ENCODE data around the gene AK5. TPM values are rescaled to one million over a fixed set of nuclear protein-coding genes. Genes with fewer than 3 reads are reported as not detected.

Gene AK5
- total and polyA plus RNA-seq, 2 donors, result 0.71 to 2.0 TPM

DNA sequence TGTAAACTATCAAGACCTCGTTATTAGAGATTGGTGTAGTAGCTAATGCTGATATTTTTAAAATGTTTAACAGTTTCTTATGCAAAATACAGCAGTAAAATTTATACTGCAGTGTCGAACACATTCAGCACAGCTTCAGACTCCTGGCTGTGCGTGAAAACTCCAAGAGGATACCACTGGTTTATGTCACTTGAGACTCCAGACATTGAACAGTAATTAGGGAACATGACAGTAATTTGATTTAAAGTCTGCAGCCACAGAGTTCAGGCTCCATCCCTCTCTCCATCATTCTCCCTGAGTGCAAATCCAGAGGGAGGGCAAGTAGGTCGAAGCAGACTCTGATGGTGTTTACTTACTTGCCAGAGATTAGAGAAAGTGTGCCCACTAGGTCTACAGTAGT lies 94.2 kb downstream of the AK5 start:
- H3K27ac ChIP-seq (ENCODE audit: low read depth in 1 of 2, low read length in 1 of 2), result no peak overlapping the region
- no peaks in the 10 kb centered on the region for H3K4me1 ChIP-seq (ENCODE audit: control insufficient read depth in 2 of 2, insufficient read depth in 2 of 2, low read length in 2 of 2)
- DNase-seq (ENCODE audit: low read depth in 6 of 9, low spot score in 9 of 9), result no peak
- WGBS, result 94% methylated on average over 4 of the region's 4 CpGs
- no peaks in the 10 kb centered on the region for H3K27me3 ChIP-seq (ENCODE audit: control insufficient read depth in 2 of 2, insufficient read depth in 1 of 2, low read length in 1 of 2)
- no peaks in the 10 kb centered on the region for H3K36me3 ChIP-seq (ENCODE audit: control insufficient read depth in 2 of 2, insufficient read depth in 2 of 2, low read length in 1 of 2)
- no peaks in the 10 kb centered on the region for H3K9me3 ChIP-seq (ENCODE audit: control insufficient read depth in 2 of 2, insufficient read depth in 1 of 2, low read length in 1 of 2)
- no peak overlapping the region for H3K4me3 ChIP-seq (ENCODE audit: low read length in 2 of 2)

DNA sequence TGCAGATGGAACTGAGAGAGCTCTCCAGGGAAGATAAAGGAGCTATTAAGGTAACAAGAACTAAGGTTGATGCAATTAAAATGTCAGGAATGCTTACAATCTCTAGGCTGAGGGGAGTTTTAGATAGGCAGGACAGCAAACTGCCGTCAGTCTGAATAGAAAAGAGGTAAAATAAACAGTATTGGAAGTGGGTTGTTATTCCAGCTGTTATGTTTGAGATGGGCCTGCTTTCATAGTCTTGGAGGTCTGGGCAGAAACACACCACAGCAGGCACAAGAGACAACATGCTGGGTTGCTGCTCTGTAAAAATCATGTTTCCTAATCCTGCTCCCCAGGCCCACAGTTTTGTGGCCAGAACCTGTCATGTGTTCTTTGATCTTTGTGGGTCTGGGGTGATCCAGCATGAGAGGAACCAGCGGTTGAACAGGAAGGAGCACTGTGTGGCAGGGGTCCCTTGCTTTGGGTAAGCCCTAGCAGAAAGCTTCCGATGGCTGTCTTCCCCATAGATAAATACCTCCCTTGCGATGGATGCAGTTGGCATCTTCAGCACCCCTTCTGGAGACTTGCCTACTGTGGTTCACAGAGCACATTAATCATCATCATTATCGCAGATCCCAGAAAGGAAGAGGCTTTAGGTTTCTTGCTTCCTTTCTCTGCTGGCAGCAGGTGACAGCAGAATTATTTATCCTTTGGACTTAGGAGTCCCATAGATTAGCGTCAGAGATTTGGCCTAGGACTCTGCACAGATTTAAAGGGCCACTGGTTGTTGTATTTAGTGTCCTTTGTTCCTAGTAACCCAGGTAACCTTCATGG lies 97.1 kb downstream of the AK5 start:
- H3K4me1 ChIP-seq (ENCODE audit: control insufficient read depth in 2 of 2, insufficient read depth in 2 of 2, low read length in 2 of 2), result no peaks in the 10 kb centered on the region
- H3K4me3 ChIP-seq (ENCODE audit: low read length in 2 of 2), result no peak overlapping the region
- H3K9me3 ChIP-seq (ENCODE audit: control insufficient read depth in 2 of 2, insufficient read depth in 1 of 2, low read length in 1 of 2), result no peaks in the 10 kb centered on the region
- no peaks in the 10 kb centered on the region for H3K27me3 ChIP-seq (ENCODE audit: control insufficient read depth in 2 of 2, insufficient read depth in 1 of 2, low read length in 1 of 2)
- DNase-seq (ENCODE audit: low read depth in 6 of 9, low spot score in 9 of 9), result no peak
- whole genome bisulfite sequencing, result 8% methylated on average over 6 of the region's 6 CpGs
- no peaks in the 10 kb centered on the region for H3K36me3 ChIP-seq (ENCODE audit: control insufficient read depth in 2 of 2, insufficient read depth in 2 of 2, low read length in 1 of 2)
- H3K27ac ChIP-seq (ENCODE audit: low read depth in 1 of 2, low read length in 1 of 2), result no peak overlapping the region

DNA sequence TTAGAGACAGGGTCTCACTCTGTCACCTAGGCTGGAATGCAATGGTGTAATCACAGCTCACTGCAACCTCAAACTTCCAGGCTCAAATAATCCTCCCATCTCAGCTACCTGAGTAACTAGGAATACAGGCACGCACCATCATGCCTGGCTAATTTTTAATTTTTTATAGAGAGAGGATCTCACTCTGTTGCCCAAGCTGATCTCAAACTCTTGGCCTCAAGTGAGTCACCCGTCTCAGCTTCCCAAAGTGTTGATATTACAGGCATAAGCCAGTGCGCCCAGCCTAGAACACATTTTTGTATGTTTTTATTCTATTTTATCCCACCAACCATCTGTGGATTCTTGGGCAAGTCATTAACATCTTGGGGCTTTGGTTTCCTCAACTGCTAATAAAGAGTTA lies 100.5 kb downstream of the AK5 start:
- Histone ChIP-seq H3K27me3 (ENCODE audit: control insufficient read depth in 2 of 2, insufficient read depth in 1 of 2, low read length in 1 of 2) (no peaks in the 10 kb centered on the region), H3K4me3 (ENCODE audit: low read length in 2 of 2) (no peak overlapping the region), H3K4me1 (ENCODE audit: control insufficient read depth in 2 of 2, insufficient read depth in 2 of 2, low read length in 2 of 2) (no peaks in the 10 kb centered on the region), H3K36me3 (ENCODE audit: control insufficient read depth in 2 of 2, insufficient read depth in 2 of 2, low read length in 1 of 2) (no peaks in the 10 kb centered on the region), H3K27ac (ENCODE audit: low read depth in 1 of 2, low read length in 1 of 2) (no peak overlapping the region), H3K9me3 (ENCODE audit: control insufficient read depth in 2 of 2, insufficient read depth in 1 of 2, low read length in 1 of 2) (no peaks in the 10 kb centered on the region)
- DNase-seq (ENCODE audit: low read depth in 6 of 9, low spot score in 9 of 9), result no peak
- 97% methylated on average over 3 of the region's 3 CpGs for WGBS

DNA sequence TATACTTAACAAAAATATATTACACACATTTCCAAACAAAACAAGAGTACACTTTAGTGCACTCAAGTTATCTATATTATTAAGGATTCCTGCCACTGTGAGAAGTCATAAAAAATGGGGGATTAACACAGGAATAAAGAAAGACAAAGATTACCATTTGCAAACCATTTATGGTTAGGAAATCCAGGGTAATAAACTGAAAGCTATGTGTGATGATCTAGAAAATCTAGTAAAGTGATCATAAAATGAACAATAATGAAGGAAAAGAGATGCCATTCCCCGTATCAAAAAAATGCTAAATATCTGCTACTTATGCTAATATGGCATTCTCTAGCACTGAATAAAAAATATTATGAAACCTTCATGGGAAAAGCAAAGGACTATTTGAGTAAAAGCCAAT lies 101.4 kb downstream of the AK5 start:
- H3K36me3 ChIP-seq (ENCODE audit: control insufficient read depth in 2 of 2, insufficient read depth in 2 of 2, low read length in 1 of 2), result no peaks in the 10 kb centered on the region
- no peak overlapping the region for H3K4me3 ChIP-seq (ENCODE audit: low read length in 2 of 2)
- no peaks in the 10 kb centered on the region for H3K27me3 ChIP-seq (ENCODE audit: control insufficient read depth in 2 of 2, insufficient read depth in 1 of 2, low read length in 1 of 2)
- H3K4me1 ChIP-seq (ENCODE audit: control insufficient read depth in 2 of 2, insufficient read depth in 2 of 2, low read length in 2 of 2), result no peaks in the 10 kb centered on the region
- WGBS, result 94% methylated on average over 1 of the region's 1 CpG
- H3K9me3 ChIP-seq (ENCODE audit: control insufficient read depth in 2 of 2, insufficient read depth in 1 of 2, low read length in 1 of 2), result no peaks in the 10 kb centered on the region
- no peak overlapping the region for H3K27ac ChIP-seq (ENCODE audit: low read depth in 1 of 2, low read length in 1 of 2)
- DNase-seq (ENCODE audit: low read depth in 6 of 9, low spot score in 9 of 9), result no peak

DNA sequence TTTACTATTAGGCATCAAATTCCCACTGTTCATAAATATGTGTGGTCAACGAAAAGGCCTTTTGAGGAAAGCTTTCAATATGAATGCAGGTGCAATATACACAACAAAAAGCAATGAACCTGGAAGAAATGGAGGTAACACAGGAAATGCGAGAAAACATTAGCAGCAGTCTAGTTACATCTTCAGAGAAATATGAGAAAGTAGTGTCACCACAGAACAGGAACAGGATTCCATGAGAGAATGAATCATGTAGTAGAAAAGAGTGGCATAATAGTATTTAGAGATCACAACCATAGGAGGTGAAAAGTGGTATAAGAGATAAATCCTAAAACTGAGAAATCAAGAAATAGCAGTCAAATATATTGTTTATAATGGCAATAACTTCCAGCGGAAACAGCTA lies 103.7 kb downstream of the AK5 start:
- 94% methylated on average over 3 of the region's 3 CpGs for WGBS
- Histone ChIP-seq H3K9me3 (ENCODE audit: control insufficient read depth in 2 of 2, insufficient read depth in 1 of 2, low read length in 1 of 2) (no peaks in the 10 kb centered on the region), H3K27me3 (ENCODE audit: control insufficient read depth in 2 of 2, insufficient read depth in 1 of 2, low read length in 1 of 2) (no peaks in the 10 kb centered on the region), H3K27ac (ENCODE audit: low read depth in 1 of 2, low read length in 1 of 2) (no peak overlapping the region), H3K4me3 (ENCODE audit: low read length in 2 of 2) (no peak overlapping the region), H3K36me3 (ENCODE audit: control insufficient read depth in 2 of 2, insufficient read depth in 2 of 2, low read length in 1 of 2) (no peaks in the 10 kb centered on the region), H3K4me1 (ENCODE audit: control insufficient read depth in 2 of 2, insufficient read depth in 2 of 2, low read length in 2 of 2) (no peaks in the 10 kb centered on the region)
- no peak for DNase-seq (ENCODE audit: low read depth in 6 of 9, low spot score in 9 of 9)

DNA sequence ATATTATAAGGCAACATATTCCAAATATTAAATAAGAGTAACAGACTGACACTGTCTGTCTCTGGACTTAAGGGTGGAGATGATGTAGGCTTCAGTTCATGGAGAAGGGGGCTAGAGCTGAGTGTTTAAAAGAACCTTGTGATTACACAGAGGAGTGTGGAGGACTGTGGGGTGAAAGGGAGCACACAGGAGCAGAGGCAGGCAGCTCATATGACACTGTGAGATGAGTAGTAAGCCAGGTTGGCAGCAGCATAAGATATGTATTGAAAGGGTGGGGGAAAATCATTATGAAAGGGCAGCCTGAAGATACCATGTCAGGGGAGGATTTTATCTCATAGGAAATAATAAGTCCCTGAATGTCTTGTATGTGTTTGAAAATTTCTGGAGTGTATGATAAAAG lies 104.5 kb downstream of the AK5 start:
- no peak for DNase-seq (ENCODE audit: low read depth in 6 of 9, low spot score in 9 of 9)
- Histone ChIP-seq H3K27me3 (ENCODE audit: control insufficient read depth in 2 of 2, insufficient read depth in 1 of 2, low read length in 1 of 2) (no peaks in the 10 kb centered on the region), H3K9me3 (ENCODE audit: control insufficient read depth in 2 of 2, insufficient read depth in 1 of 2, low read length in 1 of 2) (no peaks in the 10 kb centered on the region), H3K4me3 (ENCODE audit: low read length in 2 of 2) (no peak overlapping the region), H3K27ac (ENCODE audit: low read depth in 1 of 2, low read length in 1 of 2) (no peak overlapping the region), H3K4me1 (ENCODE audit: control insufficient read depth in 2 of 2, insufficient read depth in 2 of 2, low read length in 2 of 2) (no peaks in the 10 kb centered on the region), H3K36me3 (ENCODE audit: control insufficient read depth in 2 of 2, insufficient read depth in 2 of 2, low read length in 1 of 2) (no peaks in the 10 kb centered on the region)

DNA sequence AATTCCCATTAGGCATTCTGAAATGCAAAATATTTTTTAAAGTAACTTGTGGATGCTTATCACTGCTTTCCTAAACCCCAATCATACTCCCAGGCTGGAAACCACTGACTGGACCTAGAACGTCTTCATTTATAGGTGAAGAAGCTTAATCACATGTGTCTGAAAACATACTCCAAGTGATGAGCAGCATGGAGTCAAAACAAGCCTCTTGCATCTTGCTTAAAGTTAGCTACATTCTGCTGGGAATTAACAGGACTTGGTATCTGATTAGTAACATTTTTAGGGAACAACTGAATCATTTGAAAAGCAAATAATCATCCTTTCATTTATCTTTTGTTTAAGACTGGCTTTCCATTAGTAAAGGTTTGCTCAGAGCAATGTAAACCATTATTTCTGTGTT lies 105.7 kb downstream of the AK5 start:
- 96% methylated on average over 1 of the region's 1 CpG for WGBS
- H3K36me3 ChIP-seq (ENCODE audit: control insufficient read depth in 2 of 2, insufficient read depth in 2 of 2, low read length in 1 of 2), result no peaks in the 10 kb centered on the region
- H3K4me3 ChIP-seq (ENCODE audit: low read length in 2 of 2), result no peak overlapping the region
- DNase-seq (ENCODE audit: low read depth in 6 of 9, low spot score in 9 of 9), result no peak
- H3K4me1 ChIP-seq (ENCODE audit: control insufficient read depth in 2 of 2, insufficient read depth in 2 of 2, low read length in 2 of 2), result no peaks in the 10 kb centered on the region
- no peaks in the 10 kb centered on the region for H3K9me3 ChIP-seq (ENCODE audit: control insufficient read depth in 2 of 2, insufficient read depth in 1 of 2, low read length in 1 of 2)
- no peaks in the 10 kb centered on the region for H3K27me3 ChIP-seq (ENCODE audit: control insufficient read depth in 2 of 2, insufficient read depth in 1 of 2, low read length in 1 of 2)
- H3K27ac ChIP-seq (ENCODE audit: low read depth in 1 of 2, low read length in 1 of 2), result no peak overlapping the region

DNA sequence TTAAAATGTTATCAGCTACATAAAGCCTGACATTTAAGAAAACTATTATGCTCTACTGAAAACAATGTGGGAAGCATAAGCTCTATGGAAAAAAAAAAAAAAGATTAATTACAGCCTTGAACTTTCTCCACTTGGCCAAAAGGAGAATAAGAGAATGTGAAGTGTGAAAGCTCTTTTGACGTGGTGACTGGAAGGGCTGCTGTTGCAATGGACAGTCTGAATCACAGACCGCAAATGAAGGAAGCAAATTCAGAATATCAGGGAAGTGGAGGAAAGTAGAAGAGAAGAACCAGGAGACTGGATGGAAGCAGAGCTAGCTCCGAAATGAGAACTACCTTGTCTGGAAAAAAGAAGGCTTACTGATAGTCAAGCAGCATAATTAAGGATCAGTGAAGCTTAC lies 106.8 kb downstream of the AK5 start:
- Histone ChIP-seq H3K36me3 (ENCODE audit: control insufficient read depth in 2 of 2, insufficient read depth in 2 of 2, low read length in 1 of 2) (no peaks in the 10 kb centered on the region), H3K27ac (ENCODE audit: low read depth in 1 of 2, low read length in 1 of 2) (no peak overlapping the region), H3K27me3 (ENCODE audit: control insufficient read depth in 2 of 2, insufficient read depth in 1 of 2, low read length in 1 of 2) (no peaks in the 10 kb centered on the region), H3K4me3 (ENCODE audit: low read length in 2 of 2) (no peak overlapping the region), H3K4me1 (ENCODE audit: control insufficient read depth in 2 of 2, insufficient read depth in 2 of 2, low read length in 2 of 2) (no peaks in the 10 kb centered on the region), H3K9me3 (ENCODE audit: control insufficient read depth in 2 of 2, insufficient read depth in 1 of 2, low read length in 1 of 2) (no peaks in the 10 kb centered on the region)
- DNase-seq (ENCODE audit: low read depth in 6 of 9, low spot score in 9 of 9), result no peak
- WGBS, result 95% methylated on average over 3 of the region's 3 CpGs

DNA sequence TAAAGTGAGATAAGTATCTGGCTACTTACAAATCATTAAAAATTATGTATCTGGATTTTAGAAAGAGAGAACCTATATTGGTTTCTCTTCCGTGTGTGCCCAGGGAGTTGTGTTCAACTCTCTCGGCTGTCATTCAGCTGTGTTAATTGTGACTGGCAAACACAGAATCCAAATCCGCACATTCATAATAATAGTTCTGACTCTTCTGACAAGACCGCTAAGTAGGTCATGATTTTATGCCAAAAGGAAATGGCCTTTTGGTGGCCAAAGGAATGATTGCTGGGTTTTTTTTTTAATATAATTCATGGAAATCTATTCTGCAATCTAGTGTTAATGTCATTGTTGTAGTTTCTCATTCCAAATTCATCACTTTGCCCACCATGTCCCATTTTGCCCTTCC lies 110.7 kb downstream of the AK5 start:
- 98% methylated on average over 4 of the region's 4 CpGs for WGBS

More for the DNA sequence above, 110.7 kb downstream of the AK5 start:
- no peaks in the 10 kb centered on the region for H3K4me1 ChIP-seq (ENCODE audit: control insufficient read depth in 2 of 2, insufficient read depth in 2 of 2, low read length in 2 of 2)
- H3K4me3 ChIP-seq (ENCODE audit: low read length in 2 of 2), result no peak overlapping the region
- H3K9me3 ChIP-seq (ENCODE audit: control insufficient read depth in 2 of 2, insufficient read depth in 1 of 2, low read length in 1 of 2), result no peaks in the 10 kb centered on the region
- no peak overlapping the region for H3K27ac ChIP-seq (ENCODE audit: low read depth in 1 of 2, low read length in 1 of 2)
- no peaks in the 10 kb centered on the region for H3K36me3 ChIP-seq (ENCODE audit: control insufficient read depth in 2 of 2, insufficient read depth in 2 of 2, low read length in 1 of 2)
- no peaks in the 10 kb centered on the region for H3K27me3 ChIP-seq (ENCODE audit: control insufficient read depth in 2 of 2, insufficient read depth in 1 of 2, low read length in 1 of 2)
- no peak for DNase-seq (ENCODE audit: low read depth in 6 of 9, low spot score in 9 of 9)
